ENCODE measurements around the gene PIH1D1.

The PIH1D1 gene

DNA sequence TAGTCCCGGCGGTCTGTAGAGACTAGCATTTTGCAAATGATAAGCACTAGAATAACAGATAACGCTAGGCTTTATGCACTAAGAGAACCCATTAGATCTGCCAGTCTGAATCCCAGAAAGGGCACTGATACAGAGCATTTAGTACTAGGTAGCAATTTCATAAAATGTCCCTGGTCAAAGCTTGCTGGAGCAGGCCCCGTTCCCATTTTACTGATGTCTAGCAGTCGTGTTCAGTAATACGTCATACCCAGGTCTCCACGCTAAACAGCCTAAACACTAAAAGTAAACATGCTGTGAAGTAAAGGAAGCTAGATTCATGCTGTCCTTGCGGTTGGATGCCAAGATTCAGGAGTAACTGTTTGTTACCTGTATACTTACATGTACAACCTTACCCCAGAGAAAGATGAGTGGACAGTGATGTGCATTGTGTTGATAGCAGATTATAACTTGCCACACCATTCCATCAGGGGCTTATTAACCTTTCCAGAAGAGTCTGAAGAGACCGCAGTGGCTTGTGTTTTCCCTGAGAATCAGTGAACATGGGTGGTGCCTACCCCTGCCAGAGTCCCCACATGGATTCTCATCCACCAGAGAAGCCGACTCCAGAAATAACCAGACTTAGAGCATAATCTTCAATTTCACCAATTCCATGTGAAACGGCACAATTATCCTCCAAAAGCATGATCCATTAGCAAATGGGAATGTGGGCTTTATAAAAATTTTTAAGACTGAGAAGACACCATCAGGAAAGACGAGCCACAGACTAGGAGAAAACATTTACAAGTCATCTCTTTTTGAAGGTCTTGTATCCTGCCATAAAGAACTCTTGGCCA is 41.2 kb upstream of the PIH1D1 start:
- Histone ChIP-seq H3K4me1 (ENCODE audit: insufficient read depth, low read length, poor library complexity, severe bottlenecking) (peaks cover 28% of the 10 kb centered on the region), H3K9ac (ENCODE audit: low read depth, low read length, poor library complexity, severe bottlenecking) (no peak overlapping the region), H3K9me3 (ENCODE audit: insufficient read depth, low read depth, low read length) (no peaks in the 10 kb centered on the region), H3K27me3 (ENCODE audit: insufficient read depth, low read length, poor library complexity, severe bottlenecking) (peaks cover 13% of the 10 kb centered on the region), H4K20me1 (ENCODE audit: insufficient read depth, low read length, poor library complexity, severe bottlenecking) (peaks cover 65% of the 10 kb centered on the region), H3K36me3 (ENCODE audit: insufficient read depth, low read length) (peaks cover 48% of the 10 kb centered on the region), H3K79me2 (ENCODE audit: insufficient read depth, low read length) (peaks cover 70% of the 10 kb centered on the region), H3K4me3 (ENCODE audit: low read length, poor library complexity, severe bottlenecking) (no peak overlapping the region), H3F3A (ENCODE audit: low read depth) (peaks cover 16% of the 10 kb centered on the region), H2AFZ (ENCODE audit: low read length) (no peak overlapping the region), H3K9me2 (replicated peaks; ENCODE audit: low read depth, low read length) (no peaks in the 10 kb centered on the region), H3K4me2 (ENCODE audit: low read depth, low read length, poor library complexity, severe bottlenecking) (no peak overlapping the region)
- TF ChIP-seq EZH2phosphoT487 (IDR thresholded peaks at IDR 0.05; ENCODE audit: borderline replicate concordance): no peak
- TF ChIP-seq, protein P1, sequence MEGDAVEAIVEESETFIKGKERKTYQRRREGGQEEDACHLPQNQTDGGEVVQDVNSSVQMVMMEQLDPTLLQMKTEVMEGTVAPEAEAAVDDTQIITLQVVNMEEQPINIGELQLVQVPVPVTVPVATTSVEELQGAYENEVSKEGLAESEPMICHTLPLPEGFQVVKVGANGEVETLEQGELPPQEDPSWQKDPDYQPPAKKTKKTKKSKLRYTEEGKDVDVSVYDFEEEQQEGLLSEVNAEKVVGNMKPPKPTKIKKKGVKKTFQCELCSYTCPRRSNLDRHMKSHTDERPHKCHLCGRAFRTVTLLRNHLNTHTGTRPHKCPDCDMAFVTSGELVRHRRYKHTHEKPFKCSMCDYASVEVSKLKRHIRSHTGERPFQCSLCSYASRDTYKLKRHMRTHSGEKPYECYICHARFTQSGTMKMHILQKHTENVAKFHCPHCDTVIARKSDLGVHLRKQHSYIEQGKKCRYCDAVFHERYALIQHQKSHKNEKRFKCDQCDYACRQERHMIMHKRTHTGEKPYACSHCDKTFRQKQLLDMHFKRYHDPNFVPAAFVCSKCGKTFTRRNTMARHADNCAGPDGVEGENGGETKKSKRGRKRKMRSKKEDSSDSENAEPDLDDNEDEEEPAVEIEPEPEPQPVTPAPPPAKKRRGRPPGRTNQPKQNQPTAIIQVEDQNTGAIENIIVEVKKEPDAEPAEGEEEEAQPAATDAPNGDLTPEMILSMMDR (conservative IDR thresholded peaks at IDR 0.05; ENCODE audit: low read length): no peak

DNA sequence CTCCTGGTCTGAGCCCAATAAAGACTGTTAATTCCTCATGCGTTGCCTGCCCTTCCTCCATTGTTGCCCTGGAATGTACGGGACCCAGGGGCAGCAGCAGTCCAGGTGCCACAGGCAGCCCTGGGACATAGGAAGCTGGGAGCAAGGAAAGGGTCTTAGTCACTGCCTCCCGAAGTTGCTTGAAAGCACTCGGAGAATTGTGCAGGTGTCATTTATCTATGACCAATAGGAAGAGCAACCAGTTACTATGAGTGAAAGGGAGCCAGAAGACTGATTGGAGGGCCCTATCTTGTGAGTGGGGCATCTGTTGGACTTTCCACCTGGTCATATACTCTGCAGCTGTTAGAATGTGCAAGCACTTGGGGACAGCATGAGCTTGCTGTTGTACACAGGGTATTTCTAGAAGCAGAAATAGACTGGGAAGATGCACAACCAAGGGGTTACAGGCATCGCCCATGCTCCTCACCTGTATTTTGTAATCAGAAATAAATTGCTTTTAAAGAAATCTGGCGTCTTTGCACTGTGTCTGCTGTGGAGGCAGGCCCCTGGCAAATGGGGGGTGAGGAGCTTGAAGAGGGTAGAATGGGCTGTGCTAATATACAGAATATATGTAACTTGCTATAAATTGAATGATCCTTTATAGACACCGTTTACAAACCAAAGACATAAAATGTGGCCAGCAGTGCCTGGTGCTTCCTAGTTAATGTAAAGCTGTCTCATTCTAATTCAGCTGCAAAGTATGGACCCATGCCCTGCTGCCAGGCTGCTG is 40.4 kb upstream of the PIH1D1 start:
- Histone ChIP-seq H3K27me3 (ENCODE audit: insufficient read depth, low read length, poor library complexity, severe bottlenecking) (peaks cover 16% of the 10 kb centered on the region), H3K4me2 (ENCODE audit: low read depth, low read length, poor library complexity, severe bottlenecking) (no peak overlapping the region), H4K20me1 (ENCODE audit: insufficient read depth, low read length, poor library complexity, severe bottlenecking) (peaks cover 61% of the 10 kb centered on the region), H3K4me3 (ENCODE audit: low read length, poor library complexity, severe bottlenecking) (no peak overlapping the region), H3K4me1 (ENCODE audit: insufficient read depth, low read length, poor library complexity, severe bottlenecking) (peaks cover 23% of the 10 kb centered on the region), H3K9me2 (replicated peaks; ENCODE audit: low read depth, low read length) (no peaks in the 10 kb centered on the region), H2AFZ (ENCODE audit: low read length) (no peak overlapping the region), H3K36me3 (ENCODE audit: insufficient read depth, low read length) (peaks cover 43% of the 10 kb centered on the region), H3K9ac (ENCODE audit: low read depth, low read length, poor library complexity, severe bottlenecking) (no peak overlapping the region), H3K79me2 (ENCODE audit: insufficient read depth, low read length) (peaks cover 67% of the 10 kb centered on the region), H3F3A (ENCODE audit: low read depth) (peaks cover 16% of the 10 kb centered on the region), H3K9me3 (ENCODE audit: insufficient read depth, low read depth, low read length) (no peaks in the 10 kb centered on the region)
- TF ChIP-seq EZH2phosphoT487 (IDR thresholded peaks at IDR 0.05; ENCODE audit: borderline replicate concordance): no peak
- TF ChIP-seq, protein P1 (conservative IDR thresholded peaks at IDR 0.05; ENCODE audit: low read length): no peak

DNA sequence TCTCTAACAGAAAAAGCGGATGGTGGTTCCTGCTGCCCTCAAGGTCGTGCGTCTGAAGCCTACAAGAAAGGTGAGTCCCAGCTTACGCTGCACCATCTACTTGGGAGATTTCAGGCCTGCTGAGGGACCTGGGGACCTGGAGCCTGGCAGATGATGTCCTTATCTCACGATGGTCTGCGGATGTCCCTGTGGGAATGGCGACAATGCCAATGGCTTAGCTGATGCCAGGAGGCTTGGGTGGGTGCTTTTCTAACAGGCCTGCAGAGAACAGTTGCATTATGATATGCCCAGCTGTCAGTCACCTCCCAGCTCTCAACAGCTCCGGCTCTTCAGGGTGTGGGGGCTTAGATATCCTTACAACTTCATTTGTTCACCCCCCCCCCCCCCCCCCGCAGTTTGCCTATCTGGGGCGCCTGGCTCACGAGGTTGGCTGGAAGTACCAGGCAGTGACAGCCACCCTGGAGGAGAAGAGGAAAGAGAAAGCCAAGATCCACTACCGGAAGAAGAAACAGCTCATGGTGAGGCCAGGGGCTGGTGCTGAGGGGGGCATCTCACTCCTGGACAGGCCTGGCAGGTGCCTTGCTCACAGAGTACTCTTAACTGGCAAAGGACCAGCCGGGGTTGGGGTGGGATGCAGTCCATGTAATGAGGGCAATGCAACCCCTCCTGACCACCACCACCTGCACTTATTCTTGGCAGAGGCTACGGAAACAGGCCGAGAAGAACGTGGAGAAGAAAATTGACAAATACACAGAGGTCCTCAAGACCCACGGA is 39.6 kb upstream of the PIH1D1 start:
- Histone ChIP-seq H3K79me2 (ENCODE audit: insufficient read depth, low read length) (peaks cover 59% of the 10 kb centered on the region), H3K9ac (ENCODE audit: low read depth, low read length, poor library complexity, severe bottlenecking) (no peak overlapping the region), H4K20me1 (ENCODE audit: insufficient read depth, low read length, poor library complexity, severe bottlenecking) (peaks cover 55% of the 10 kb centered on the region)

More for the DNA sequence above, 39.6 kb upstream of the PIH1D1 start:
- peaks cover 9% of the 10 kb centered on the region for H3K27me3 ChIP-seq (ENCODE audit: insufficient read depth, low read length, poor library complexity, severe bottlenecking)
- peak overlapping the region; percentile 83 for H3K4me3 ChIP-seq (ENCODE audit: low read length, poor library complexity, severe bottlenecking)
- TF ChIP-seq, protein P1 (conservative IDR thresholded peaks at IDR 0.05; ENCODE audit: low read length): no peak
- no peak for TF ChIP-seq EZH2phosphoT487 (IDR thresholded peaks at IDR 0.05; ENCODE audit: borderline replicate concordance)
- H3K9me2 ChIP-seq (replicated peaks; ENCODE audit: low read depth, low read length): no peaks in the 10 kb centered on the region
- H2AFZ ChIP-seq (ENCODE audit: low read length): no peak overlapping the region
- H3K4me2 ChIP-seq (ENCODE audit: low read depth, low read length, poor library complexity, severe bottlenecking): peak overlapping the region; percentile 95
- H3K9me3 ChIP-seq (ENCODE audit: insufficient read depth, low read depth, low read length): no peaks in the 10 kb centered on the region
- peaks cover 16% of the 10 kb centered on the region for H3F3A ChIP-seq (ENCODE audit: low read depth)
- H3K36me3 ChIP-seq (ENCODE audit: insufficient read depth, low read length): peaks cover 43% of the 10 kb centered on the region
- H3K4me1 ChIP-seq (ENCODE audit: insufficient read depth, low read length, poor library complexity, severe bottlenecking): peaks cover 23% of the 10 kb centered on the region

Measured in Loucy (cell line).